ENCODE results near the gene RAB6A. TPM values are rescaled to one million over a fixed set of nuclear protein-coding genes. Genes with fewer than 3 reads are reported as not detected.
"Not testable (repeated sequence)": the region's sequence is repeated elsewhere in the genome, so short reads cannot be mapped to it uniquely, and the experiment has no call there.

The RAB6A gene
- total RNA-seq, 1 donor from 2014 or later, result 96.9 TPM

DNA sequence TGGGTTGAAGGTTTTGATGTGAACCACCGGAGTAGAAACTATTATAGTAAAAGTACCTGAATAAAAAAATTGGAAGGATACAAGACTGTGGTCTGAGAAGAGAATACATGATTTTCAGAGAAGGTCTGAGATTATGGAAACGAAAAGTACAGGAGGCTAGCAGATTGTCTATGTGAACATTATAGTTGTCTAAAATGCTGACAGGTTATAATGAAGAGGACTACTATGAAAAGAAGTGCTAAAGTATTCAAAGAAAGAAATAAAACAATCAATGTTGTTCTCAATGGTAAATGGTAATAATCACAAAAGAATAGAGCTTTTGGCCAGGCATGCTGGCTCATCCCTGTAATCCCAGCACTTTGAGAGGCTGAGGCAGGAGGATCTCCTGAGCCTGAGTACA is 34.0 kb downstream of the RAB6A start:
- no peak for DNase-seq (ENCODE audit: low read depth, low spot score)

DNA sequence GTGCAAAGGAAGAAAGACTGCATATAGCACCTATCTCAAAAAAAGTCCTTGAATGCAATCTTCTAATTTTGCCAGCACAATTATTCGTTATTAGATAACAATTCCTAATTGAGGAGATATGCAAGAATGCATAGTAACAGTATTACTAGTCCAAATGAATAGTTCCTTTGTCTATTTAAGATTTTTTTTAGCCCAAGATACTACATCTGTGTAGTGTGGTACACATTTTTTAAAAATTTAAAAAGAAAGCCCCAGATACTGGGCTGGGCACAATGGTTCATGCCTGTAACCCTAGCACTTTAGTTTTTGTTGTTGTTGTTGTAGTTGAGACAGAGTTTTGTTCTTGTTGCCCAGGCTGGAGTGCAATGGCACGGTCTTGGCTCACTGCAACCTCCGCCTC is 43.7 kb downstream of the RAB6A start:
- DNase-seq (ENCODE audit: low read depth, low spot score), result no peak

DNA sequence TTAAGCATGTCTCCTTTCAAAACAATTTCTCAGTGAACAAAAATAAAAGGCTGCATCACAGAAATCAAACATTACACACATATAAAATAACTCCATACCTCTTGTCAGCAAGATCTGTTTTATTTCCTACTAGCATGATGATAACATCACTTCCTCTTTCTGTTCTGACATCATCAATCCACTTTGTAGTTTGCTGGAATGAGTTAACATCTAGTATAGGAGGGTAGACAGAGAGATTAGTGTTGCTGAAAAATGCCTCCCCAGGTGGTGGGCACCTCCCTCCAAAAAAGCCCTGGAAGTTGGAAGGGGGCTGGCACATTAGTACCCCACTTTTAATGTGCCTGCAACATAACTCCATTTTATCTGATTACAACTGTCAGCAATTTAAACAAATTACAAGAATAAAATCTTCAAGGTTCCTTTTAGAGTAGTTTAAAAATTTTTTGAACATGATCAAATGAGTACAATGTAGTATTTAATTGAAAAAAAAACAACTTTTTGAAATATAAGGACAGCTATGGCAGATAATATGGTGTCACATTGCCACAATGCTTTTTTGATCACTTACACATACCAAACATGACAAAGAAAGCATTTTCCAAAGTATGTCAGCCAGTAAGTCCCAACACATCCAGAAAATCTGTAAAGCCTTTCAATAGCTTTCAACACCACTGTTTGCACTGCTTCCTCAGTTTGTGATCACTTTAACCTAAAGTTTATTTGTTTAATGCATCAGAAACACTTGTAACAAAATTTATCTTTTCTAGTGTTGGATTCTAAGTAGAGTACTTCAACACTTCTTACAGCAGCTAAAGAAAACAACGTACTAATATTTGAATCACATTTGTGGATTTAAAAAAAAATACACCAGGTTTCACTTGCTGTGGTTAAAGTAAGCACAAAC is 44.5 kb downstream of the RAB6A start:
- DNase-seq (ENCODE audit: low read depth, low spot score), result no peak

DNA sequence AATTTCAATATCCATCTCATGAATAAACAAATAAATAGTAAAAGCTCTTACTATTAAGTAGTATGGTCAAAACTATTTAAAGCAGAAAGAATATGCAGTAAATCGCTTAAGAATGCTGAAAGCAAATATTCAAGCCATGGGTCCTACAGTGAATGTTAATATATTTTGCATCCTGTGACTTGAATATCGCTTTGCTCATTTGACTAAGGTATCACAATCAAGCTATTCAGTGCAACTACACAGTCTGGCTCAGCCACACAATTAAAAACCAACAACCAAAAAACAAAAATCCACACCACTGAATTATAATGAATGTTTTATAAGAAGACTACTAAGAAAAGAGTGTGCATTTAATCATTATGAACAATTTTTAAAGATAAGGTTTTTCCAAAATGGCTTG is 45.3 kb downstream of the RAB6A start:
- DNase-seq (ENCODE audit: low read depth, low spot score), result no peak

DNA sequence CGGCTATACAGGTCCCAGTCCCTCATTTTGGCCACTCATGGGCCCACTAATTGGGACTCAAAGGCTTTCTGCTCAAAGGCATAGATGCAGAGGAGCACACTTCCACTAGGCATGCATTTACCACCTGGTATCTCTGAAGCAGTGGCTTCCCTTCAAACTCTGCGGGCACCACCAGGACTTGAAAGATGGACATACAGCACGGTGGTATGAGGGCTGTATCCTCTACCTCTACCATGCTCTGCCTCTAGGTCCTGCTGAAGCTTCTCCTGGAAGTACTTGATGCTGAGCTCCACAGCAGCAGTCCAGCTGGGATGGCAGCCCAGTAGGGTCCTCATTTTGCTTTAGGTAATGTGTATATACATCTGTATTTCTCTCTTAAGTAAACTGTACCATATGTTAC is 49.9 kb downstream of the RAB6A start:
- no peak for DNase-seq (ENCODE audit: low read depth, low spot score)

DNA sequence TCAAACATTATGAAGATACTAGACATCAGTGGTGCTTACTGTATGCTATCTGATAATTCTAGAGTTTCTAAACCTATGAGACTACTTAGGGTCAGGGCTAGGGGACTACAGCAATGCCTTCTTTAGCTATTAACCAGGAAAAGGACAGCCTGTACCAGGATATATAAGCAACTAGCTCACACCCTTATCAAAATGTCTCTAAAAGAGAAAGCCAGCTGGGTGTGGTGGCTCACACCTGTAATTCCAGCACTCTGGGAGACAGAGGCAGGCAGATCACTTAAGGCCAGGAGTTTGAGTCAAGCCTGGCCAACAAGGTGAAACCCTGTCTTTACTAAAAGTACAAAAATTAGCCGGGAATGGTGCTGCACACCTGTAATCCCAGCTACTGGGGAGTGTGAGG is 55.8 kb downstream of the RAB6A start:
- DNase-seq (ENCODE audit: low read depth, low spot score), result no peak

DNA sequence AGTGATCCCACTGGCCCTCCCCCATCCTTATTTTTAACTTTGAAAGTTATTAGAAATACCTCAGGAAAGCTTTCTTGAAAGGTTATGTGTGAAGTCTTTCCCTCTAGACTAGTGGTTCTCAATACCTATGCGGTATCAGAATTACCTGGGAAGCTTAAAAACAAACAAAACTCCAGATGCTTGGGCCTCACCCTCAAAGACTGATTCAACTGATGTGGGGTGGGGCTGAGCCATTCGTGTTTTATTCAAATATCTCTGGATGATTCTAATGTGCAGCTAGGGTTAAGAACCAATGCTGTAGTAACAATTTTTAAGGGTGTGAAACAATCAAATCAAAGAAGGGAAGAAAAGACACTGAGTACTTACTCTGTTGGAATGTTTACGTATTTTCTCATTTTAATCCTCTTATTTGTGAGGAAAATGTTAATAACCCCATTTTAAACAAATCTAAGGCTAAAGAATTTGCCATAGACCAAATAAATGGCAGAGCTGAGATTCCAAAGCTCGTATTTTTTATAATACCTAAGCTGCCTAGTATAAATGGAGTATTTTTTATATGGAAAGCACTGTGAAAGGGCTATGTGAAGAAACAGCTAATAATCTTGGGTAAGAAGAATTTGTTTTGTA is 66.9 kb downstream of the RAB6A start:
- no peak for DNase-seq (ENCODE audit: low read depth, low spot score)

DNA sequence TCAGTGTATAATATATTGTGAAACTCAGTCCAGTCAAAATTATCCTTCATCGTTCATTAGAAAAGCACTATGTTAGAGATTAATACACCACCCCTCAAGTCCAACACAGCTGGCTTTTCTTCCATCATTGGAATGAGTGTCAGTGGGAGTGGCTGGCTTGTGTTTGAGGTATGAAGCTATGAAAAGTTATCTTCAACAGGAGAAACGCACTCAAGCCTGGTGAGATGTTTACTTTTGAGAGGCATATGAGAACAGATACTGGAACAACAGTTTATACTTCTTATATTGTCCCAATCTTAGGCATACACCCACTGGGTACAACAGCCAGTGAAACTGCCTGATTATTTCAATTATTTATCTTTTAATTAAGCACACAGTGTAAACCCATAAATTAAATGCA is 80.2 kb downstream of the RAB6A start:
- no peak for DNase-seq (ENCODE audit: low read depth, low spot score)

DNA sequence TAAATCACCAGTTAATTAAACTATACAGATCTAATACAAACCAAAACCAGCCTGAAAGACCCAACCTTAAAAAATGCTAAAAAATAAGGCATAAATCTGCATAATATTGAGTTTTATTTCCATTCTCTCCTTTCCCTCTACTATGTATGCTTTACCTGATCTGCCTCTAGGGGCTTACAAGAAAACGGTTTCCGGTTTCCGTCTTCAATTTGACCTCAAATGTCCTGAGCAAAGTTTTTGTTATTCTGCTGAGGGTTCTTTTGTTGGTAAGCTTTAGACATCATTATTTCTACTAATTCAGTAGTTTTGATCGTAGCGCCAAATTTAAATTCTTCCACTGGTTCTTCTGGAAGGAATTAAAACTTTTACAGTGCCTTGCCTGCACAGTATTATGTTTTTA is 84.3 kb downstream of the RAB6A start:
- DNase-seq (ENCODE audit: low read depth, low spot score), result not testable (repeated sequence)

DNA sequence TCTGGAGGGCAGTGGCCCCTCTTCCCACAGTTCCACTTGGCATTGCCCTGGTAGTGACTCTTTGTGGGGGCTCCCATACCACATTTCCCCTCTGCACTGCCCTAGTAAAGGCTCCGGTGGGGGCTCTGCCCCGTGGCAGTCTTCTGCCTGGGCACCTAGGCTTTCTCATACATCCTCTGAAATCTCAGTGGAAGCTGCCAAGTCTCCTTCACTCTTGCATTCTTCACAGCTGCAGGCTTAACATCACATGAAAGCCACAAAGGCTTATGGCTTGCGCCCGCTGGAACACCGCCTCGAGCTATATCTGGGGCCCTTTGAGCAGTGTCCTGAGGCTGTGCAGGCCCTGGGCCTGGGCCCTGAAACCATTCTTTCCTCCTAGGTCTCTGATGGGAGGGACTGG is 89.2 kb downstream of the RAB6A start:
- no peak for DNase-seq (ENCODE audit: low read depth, low spot score)

DNA sequence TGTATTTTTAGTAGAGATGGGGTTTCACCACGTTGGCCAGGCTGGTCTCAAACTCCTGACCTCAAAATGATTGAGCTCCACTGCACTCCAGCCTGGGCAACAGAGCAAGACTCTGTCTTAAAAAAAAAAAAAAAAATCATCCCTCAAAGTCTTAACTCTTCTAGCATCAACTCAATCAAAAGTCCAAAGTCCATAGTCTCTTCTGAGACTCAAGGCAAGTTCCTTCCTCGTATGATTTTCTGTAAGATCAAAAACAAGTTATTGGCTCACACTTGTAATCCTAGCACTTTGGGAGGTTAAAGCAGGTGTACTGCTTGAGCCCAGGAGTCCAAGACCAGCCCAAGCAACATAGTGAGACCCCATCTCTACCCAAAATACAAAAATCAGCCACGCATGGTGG is 90.1 kb downstream of the RAB6A start:
- DNase-seq (ENCODE audit: low read depth, low spot score), result no peak

DNA sequence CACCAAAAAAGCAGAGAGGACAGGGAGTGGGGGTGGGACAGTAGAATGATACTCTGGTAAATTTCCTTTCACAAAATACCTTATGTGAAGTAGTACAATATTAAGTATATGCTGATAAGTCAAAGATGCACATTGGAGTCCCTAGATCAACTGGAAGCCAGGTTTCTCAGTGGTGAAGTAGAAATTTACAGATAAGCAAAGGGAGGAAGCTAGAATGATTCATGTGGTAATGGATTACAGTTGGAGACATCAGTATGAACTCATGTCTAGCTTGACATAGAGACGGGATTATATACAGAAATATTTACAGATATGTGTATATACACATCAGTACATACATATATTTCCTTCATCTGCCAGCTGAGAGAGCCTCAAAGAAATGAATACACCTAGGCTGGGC is 93.0 kb downstream of the RAB6A start:
- no peak for DNase-seq (ENCODE audit: low read depth, low spot score)

DNA sequence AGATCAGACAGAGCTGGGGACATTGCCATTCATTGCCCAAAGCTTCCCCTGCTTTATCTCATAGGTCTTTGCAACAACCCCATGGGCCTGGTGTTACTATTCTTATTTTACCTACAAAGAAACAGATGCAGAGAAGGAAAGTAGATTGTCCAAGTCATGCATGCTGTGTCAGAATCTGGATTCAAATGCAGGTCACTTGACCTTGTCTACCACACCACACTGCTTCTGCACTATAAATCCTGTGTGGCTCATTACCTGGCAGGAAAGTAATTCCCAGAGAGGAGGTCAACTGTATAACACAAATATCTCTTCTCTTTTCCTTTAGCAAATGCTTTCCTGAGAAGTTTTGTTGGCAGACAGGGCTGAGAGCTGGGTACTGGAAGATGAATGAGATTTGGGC is 96.0 kb downstream of the RAB6A start:
- no peak for DNase-seq (ENCODE audit: low read depth, low spot score)

DNA sequence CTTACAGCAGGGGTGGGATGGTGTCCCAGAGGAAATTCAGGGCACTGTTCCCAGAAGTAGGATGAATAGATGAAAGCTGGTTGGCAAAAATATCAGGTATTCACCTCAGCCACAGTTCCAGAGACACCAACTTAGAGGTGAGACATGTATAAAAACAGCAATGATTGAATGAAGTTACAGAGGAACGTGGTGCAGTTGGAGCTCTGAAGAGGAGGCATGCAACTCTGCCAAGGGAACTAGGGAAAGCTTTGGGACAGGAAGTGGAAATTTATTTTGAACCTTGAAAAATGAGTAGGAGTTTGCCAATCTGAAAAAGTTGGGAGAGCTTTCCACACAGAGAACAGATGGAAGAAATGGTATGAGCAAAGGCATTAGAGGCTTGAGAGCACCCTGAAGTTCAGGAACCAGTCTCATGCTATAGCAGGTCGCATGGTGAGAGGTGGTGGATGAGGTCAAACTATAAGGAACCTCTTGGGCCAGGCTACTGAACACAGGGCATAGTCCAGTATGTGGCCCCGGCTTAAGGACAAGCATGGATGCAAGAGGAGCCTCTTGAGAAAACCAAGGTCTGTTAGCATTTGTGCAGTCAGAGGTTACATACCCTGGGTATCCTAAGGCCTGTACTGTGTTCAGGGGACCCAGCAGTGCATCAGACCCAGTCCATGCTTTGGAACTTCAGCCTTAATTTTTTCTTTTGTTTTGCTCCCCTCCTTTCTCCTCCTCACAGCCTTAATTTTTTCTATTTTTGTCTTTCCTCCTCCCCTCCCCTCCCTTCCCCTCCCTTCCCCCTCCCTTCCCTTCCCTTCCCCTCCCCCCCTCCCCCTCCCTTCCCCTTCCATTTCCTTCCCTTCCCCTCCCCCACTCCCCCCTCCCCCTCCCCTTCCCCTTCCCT is 97.0 kb downstream of the RAB6A start:
- DNase-seq (ENCODE audit: low read depth, low spot score), result no peak

DNA sequence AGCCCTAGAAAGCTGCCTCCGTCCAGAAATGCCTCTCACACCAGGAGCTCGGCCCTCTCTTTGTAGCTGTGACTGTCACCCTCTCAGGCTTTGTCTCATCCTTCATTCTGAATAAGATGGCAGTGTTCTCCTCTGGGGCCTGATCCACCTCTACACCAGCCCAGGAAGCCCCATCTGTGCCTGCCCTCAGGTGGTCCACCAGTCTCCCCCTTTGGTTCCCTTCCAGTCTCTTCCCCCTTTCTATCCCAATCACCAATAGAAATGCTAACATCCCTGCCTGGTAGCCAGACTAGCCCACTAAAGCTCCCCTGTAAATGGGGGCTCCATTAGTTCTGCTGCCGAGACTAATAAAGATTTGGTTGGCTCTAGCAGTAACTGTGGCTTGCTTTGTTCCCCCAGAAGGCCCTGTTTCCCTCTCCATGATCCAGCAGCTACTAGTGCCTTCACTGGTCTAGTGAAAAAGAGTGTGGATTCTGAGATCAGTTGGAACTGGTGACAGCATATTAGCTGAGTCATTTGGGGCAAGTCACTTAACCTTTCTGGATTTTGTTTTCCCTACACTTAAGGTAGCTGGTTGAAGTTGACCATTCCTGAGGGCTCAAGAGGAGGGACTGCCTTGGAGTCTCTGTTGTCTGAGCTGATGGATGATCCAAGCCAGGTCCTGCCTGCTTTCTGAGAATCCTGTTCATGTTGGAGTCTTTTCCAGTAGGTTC is 98.3 kb downstream of the RAB6A start:
- DNase-seq (ENCODE audit: low read depth, low spot score), result no peak

DNA sequence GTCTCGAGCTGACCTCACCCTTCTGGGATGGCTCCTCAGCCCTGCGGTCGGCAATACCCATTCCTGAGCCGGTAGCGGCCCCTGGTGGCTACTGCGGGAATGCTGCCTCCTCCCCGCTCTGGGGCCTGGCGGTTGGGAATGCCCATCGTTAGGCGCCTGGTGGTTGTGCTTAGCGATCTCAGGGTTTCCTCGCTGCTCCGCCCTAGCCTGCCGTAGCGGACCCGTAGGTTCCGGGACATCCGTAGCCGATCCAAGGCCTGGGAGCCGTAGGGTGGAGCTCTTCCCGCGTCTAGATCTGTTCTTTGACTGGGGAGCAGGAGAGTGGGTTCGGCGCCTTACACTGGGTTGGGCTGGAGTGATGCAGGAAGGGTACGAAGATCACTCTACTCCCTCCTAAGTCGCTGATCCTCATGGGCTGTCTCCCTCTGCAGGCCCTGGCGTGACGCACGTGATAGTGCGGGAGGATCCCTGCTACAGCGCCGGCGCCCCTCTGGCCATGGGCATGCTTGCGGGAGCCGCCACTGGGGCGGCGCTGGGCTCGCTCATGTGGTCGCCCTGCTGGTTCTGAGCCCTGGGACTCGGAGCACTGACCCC is 99.7 kb downstream of the RAB6A start:
- peak; percentile 36 for DNase-seq (ENCODE audit: low read depth, low spot score)

DNA sequence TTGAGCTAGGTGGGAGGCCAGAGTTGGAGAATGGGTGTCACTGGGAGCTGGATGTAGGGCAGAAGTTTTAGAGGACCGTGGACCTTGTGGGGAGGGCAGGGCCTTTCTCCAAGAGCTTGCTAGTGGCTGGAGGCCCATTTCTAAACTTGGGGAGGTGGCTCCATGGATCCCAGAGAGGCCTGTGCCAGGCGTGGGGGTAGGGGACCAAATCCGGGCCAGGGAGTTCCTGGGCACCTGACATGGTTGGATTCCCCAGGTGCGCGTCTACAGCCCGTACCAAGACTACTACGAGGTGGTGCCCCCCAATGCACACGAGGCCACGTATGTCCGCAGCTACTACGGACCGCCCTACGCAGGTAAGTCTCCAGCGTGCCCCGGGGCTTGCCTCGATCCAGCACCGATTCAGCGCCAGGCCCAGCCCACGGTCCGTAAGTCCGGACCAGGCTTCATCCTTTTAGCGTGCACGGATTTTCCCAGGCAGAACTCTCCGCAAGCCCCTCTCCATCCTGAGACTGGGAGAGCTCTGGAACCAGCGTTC is 100.3 kb downstream of the RAB6A start:
- no peak for DNase-seq (ENCODE audit: low read depth, low spot score)

DNA sequence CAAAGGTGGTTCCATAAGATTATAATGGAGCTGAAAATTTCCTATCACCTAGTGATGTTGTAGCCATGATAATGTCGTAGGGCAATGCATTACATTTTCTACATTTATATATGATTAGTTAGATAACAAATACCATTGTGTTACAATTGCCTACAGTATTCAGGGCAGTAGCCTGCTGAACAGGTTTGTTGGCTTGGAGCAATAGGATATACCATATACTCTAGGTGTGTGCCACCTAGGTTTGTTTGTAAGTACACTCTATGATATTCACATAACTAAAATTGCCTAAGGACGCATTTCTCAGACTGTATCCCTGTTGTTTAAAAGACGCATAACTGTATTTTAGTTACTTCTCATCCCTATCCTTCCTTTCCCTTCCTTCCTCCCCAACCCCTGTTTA is 100.9 kb downstream of the RAB6A start:
- DNase-seq (ENCODE audit: low read depth, low spot score), result no peak

DNA sequence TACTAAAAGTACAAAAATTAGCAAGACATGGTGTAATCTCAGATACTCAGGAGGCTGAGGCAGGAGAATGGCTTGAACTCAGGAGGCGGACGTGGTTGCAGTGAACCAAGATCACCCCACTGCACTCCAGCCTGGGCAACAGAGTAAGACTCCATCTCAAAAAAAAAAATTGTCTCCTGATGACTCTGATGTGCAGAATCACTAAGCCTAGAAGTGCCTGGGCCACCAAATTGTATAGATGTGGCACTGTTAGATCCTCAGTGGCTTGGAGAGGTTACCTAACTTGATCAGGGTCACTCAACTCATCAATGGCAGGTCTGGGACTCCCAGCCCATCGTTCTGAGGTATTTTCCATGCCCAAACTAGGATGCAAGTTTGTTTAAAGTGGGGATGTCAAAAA is 103.9 kb downstream of the RAB6A start:
- DNase-seq (ENCODE audit: low read depth, low spot score), result no peak

DNA sequence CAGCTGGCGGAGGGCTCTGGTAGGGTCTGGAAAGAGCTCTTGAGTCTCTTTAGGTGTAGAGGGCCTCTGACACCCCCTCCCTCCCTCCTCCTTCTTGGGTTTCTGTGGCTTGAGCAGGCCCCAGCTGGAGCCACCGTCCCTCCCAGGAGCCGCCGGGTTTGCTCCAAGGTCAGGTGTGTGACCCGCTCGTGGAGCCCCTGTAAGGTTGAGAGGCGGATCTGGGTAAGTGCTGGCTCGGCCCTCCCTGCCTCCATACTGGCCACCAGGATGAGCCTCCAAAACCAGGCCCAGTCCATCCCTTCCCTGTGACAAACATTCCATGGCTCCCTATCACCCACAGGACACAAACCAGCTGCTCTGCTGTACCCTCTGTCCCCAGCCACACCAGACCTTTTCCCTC is 105.2 kb downstream of the RAB6A start:
- no peak for DNase-seq (ENCODE audit: low read depth, low spot score)
